Vein endothelial cell (primary cell): ENCODE measurements around the gene PRH2. TPM values are rescaled to one million over a fixed set of nuclear protein-coding genes. Genes with fewer than 3 reads are reported as not detected.

ENCODE experiments used
- total RNA-seq: library from RNA; depleted of rRNA; stranded (reverse); fragments of >200 nt; gene quantifications from 2 replicates; pipeline ENCODE4 v1.2.3, GENCODE V29; 2012

Gene PRH2
- total RNA-seq: 0.65 TPM in 1 of 2 replicates, not detected in the other

GRCh38 chr12:10928746-10929286 lies at the start of gene PRH2:
Gene PRH2 (plus strand): TSS chr12:10929236. CDS start chr12:10929274, 38 bp downstream.

GRCh38 chr12:10884086-10884725 lies 44.8 kb upstream of the PRH2 start, which contains the start of gene PRH1:
Gene PRH1 (minus strand): TSS chr12:10884255. CDS start chr12:10884217, 38 bp downstream.

GRCh38 chr12:10909462-10909861 lies 19.6 kb upstream of the PRH2 start, which contains the start of gene TAS2R13:
Gene TAS2R13 (minus strand): TSS chr12:10909562. CDS start chr12:10909298, 264 bp downstream.

GRCh38 chr12:10939163-10939562 lies 10.1 kb downstream of the PRH2 start, which contains the start of gene TAS2R14:
Gene TAS2R14 (minus strand): TSS chr12:10939263. CDS start chr12:10939207, 56 bp downstream.

Other genes starting within 250 kb of the PRH2 start
- gene YBX3, start 205.9 kb upstream of the PRH2 start, total RNA-seq: 311 and 333 TPM in 2 replicates
- 0.48 TPM in 1 of 2 replicates, not detected in the other for gene TAS2R7, start 126.6 kb upstream of the PRH2 start, total RNA-seq
- gene TAS2R8, start 122.0 kb upstream of the PRH2 start, total RNA-seq: 0.33 TPM in 1 of 2 replicates, not detected in the other
- gene TAS2R9, start 119.1 kb upstream of the PRH2 start, total RNA-seq: 0.19 TPM in 1 of 2 replicates, not detected in the other
- 0.98 and 1.5 TPM in 2 replicates for gene TAS2R10, start 102.9 kb upstream of the PRH2 start, total RNA-seq
- 0.76 and 2.3 TPM in 2 replicates for gene PRR4, start 79.8 kb upstream of the PRH2 start, total RNA-seq
- 16.0 and 19.2 TPM in 2 replicates for gene PRH1, start 45.0 kb upstream of the PRH2 start, total RNA-seq
- gene TAS2R13, start 19.7 kb upstream of the PRH2 start, total RNA-seq: 1.6 and 2.4 TPM in 2 replicates
- gene TAS2R14, start 10.0 kb downstream of the PRH2 start, total RNA-seq: 2.3 and 4.0 TPM in 2 replicates
- 4.5 and 4.6 TPM in 2 replicates for gene TAS2R50, start 57.7 kb downstream of the PRH2 start, total RNA-seq
- 3.9 and 5.4 TPM in 2 replicates for gene TAS2R20, start 69.1 kb downstream of the PRH2 start, total RNA-seq
- 5.5 and 6.5 TPM in 2 replicates for gene TAS2R19, start 93.4 kb downstream of the PRH2 start, total RNA-seq
- 6.9 and 7.2 TPM in 2 replicates for gene TAS2R31, start 102.2 kb downstream of the PRH2 start, total RNA-seq
- gene TAS2R46, start 133.1 kb downstream of the PRH2 start, total RNA-seq: 2.9 and 3.1 TPM in 2 replicates
- 1.3 and 1.6 TPM in 2 replicates for gene TAS2R43, start 163.1 kb downstream of the PRH2 start, total RNA-seq
- gene TAS2R30, start 205.4 kb downstream of the PRH2 start, total RNA-seq: 5.6 and 6.5 TPM in 2 replicates
- gene SMIM10L1, start 242.0 kb downstream of the PRH2 start, total RNA-seq: 7.2 and 8.2 TPM in 2 replicates